GM18858 (cell line): Measurements from ENCODE around the gene ANKRD44.
"Not testable (repeated sequence)": the region's sequence is repeated elsewhere in the genome, so short reads cannot be mapped to it uniquely, and the experiment has no call there.

Experiments used
- ATAC-seq: cut with Tn5 transposase; IDR thresholded peaks from one replicate; pipeline ENCODE4 v1.9.1; 2021; ENCODE audit not compliant: unreplicated experiment

Gene ANKRD44

DNA sequence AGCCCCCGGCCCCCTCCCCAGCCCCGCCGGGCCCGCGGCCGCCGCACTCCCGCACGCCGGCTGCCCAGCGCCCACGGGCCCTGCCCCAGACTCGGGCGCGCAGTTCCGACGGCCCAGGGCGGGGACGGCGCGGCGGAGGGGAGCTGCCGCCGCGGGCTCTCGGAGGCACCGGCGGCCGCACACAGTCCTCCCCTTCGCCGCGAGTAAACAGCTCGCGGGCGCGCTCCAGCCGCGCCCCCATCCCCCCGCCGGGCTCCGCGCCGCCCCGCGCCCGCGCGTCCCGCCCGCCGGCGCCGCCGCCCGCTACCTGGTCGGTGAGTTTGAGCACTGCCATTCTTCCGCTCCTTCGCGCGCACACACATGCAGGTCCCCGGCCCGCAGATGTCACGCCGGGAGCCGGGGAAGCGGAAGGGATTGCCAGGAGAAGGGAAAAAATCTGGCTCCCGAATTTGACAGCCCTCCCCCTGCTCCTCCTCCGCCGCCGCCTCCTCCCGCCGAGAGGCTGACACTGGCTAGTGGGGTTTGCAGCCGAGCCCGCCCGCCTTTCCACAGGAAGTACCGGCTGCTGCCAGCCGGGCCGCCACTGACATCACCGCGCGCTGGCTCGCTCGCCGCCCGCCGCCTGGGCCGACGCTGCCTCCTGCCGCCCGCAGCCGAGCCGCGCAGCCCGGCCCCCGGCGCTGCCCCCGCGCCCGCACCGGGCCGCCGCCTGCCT lies at the start of gene ANKRD44:
Gene ANKRD44 (minus strand): TSS at position 510 of the 715 bp plus-strand sequence. CDS start 176 bp downstream, at position 334.
- peak; percentile 45 for ATAC-seq

DNA sequence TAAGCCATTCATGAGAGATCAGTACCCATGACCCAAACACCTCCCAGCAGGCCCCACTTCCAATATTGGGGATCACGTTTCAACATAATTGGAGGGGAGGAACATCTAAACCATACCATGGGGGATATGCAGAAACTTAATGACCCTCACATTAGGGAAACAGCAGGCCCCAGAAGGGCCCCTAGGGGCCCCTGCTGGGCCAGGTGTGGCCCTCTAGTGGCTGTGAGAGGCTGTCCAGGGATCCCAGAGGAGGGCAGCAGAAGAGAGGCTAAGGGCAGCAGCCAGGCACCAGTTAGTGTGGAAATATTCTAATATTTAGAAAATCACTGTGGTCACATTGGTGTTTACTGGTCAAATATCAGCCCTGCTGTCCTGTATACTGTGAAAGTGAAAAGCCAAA lies 49.3 kb upstream of the ANKRD44 start:
- no peak for ATAC-seq

DNA sequence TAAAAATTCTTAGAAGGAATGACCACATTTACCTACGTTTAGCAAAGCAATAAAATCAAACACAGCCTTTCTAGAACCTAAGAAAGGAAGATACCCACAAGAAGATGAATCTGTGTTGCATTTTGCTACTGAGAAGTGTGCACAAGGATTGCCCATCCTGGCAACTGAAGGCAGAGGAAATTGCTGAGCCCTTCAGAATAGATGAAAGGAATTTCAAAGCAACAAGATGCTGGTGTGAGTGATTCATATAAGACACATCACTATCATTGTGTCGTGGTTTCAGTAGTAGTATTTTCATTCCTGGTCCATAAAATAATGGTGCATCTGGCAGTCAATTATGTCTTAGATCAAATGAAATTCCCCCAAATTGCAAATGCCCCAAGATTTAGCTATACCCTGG lies 48.4 kb upstream of the ANKRD44 start:
- no peak for ATAC-seq

DNA sequence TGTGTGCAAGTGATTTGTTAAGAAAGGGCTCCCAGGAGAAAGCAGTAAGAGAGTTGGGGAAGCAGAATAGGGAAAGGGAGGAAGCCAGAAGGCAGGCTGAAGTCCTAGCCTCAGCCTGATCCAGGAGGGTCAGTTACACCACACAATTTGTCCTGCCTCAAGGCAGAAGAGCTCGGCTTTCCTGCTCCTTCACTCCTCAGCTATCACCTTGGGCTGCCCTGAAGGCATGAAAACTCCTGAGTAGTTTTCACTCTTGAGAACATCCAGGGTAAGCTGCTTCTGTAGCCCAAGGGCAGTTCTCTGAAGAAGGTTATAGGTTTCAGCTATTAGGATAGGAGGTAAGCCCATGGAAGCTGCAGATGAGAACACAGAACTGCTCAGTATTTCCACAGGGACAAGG lies 47.4 kb upstream of the ANKRD44 start:
- ATAC-seq = no peak

DNA sequence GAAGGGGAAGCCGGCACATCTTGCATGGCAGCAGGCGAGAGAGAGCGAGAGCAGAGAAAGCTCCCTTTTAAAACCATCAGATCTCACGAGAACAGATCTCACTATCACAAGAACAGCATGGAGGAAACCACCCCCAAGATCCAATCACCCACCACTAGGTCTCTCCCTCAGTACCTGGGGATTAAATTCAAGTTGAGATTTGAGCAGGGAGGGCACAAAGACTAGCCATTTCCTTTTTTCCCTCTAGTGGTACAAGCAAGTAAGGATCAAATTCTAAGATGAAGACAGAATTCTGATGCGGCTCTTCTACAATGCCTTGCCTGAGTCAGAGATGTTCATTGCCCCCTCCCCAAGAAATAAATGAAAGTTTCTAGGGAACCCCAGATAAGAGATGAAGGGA lies 45.6 kb upstream of the ANKRD44 start:
- ATAC-seq = no peak

DNA sequence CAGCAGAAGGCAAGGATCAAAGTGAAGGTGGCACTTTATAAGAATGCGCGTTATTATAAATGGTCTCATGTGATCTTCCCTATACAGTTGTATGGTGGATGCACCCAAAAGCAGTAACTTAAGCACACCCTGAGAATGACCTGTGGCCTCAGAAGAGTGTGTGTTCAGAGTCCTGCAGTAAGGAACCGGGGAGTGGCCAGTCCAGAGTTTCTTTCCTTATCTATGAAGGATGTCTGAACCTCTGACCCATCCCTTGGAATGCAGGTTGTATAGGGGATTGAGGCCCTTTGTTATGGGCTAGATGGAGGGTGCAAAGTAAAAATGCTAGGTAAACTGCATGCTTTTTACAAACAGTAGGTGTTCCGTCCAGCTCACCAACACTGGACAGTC lies 43.6 kb upstream of the ANKRD44 start:
- no peak for ATAC-seq

DNA sequence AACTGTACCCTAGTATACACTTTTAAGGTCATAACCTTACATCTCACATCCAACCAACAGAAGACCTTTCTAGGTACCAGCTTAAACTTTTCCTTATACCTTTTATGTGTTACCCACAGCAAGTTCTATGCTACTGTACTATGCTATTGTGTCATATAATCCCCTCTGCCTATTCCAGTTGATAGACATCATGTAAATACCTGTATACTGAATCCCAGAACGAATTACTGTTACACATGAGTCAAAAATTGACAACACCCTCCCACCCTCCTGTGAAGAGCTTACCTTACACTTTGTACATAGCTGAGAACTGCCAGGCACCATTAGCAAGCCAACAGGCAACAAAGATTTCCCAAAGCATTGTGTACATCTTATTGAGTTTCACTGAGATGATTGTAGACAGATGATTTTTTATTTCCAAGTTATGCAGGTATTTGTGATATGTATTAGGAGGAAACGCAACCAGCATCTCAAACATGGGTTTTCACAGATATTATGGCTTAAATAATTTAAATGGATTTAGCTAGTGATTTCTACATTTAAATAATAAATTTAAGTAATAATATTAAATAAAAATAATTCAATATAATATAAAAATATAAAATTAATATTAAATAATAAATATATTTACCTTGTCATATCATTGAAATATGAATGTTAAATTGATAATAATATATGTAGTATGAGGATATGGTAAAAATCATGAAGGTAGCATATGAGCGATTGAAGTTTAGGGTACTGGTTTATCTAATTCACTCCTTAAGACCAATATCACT lies 43.0 kb upstream of the ANKRD44 start:
- no peak for ATAC-seq

DNA sequence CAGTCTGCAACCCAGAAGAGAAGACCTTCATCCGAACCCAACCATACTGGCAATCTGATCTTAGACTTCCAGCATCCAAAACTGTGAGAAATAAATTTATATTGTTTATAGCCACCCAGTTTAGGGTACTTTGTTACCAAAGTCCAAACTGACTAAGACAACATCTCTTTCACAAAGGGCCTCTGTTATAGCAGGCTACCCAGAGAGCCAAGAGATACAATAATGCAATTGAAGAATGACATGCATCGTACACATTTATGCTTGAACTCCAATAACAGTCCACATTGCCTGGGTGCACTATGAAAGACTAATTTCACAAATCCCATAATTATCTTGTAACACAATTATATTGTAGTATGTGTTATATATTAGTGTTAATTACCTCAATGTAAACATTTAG lies 39.1 kb upstream of the ANKRD44 start:
- ATAC-seq = no peak

DNA sequence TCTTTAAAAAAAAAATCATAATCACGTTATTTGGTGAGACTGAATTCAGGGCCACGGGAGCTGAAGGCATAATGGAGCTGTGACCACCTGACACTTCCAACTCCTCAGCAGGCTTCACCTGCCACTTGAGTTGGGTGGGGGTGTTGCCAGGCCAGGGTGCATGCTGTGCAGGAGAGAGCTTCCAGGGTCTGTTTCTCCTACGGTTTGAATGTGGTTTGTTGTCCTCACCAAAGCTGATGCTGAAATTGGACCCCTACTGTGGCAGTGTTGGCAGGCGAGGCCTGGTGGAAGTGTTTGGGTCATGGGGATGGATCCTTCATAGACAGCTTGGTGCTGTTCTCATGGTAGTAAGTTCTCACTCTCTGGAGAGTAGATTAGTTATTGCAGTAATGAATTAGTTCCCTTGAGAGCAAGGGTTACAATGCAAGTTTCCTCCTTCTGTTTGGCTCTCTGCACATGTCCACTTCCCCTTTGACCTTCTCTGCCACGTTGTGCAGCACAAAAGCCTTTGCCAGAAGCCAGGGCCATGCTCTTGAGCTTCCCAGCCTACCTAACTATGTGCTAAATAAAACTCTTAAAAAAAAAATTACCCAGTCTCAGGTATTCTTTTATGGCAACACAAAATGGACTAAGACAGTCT lies 38.3 kb upstream of the ANKRD44 start:
- no peak for ATAC-seq

DNA sequence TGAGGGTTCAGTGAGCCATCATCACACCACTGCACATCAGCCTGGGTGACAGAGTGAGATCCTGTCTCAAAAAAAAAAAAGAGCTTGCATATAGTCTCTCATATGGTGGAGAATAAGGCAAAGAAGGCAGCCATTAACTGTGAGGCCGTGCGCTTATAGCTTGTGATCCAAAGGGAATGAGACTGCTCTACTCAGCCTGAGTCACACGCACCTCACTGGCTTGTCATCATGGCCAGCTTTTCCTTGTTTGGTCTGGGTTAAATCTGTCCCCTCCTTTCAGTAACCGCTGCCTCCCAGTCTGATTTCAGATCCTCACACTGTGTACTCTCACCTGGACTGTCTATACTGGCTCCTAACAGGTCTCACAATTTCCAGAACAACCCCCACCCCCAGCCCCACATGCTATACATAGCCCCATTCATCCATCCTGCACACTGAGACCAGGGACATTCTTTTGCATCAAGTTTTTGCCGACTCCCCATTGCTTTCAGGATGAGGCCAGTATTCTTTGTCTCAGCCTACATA lies 35.3 kb upstream of the ANKRD44 start:
- ATAC-seq = no peak

DNA sequence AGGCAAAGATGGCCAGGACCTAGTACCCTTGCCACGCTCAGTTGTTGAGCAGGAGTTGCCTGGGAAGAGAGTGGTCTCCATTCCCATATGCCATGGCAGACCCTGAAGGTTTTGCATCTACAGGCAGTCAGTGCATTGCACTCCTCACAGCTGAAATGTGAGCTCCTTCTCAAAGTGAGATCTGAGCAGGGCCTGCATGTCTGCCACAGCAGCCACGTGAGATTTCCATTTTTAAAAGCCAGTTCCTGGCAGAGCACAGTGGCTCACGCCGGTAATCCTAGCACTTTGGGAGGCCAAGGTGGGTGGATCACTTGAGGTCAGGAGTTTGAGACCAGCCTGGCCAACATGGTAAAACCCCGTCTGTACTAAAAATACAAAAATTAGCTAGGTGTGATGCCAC lies 33.4 kb upstream of the ANKRD44 start:
- not testable (repeated sequence) for ATAC-seq

DNA sequence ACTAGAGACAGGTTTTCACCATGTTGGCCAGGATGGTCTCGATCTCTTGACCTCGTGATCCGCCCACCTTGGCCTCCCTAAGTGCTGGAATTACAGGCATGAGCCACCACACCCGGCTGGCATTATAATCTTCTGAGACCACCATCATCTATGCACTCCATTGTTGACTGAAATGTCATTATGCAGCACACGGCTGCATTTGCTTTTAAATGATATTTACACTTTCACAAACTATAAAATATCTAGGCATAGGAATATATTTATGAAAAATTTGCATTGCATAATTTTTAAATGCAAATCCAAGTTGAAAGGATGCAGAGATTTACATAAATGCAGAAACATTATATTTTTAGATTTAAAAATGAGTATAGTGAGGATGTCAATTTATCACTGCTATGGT lies 30.0 kb upstream of the ANKRD44 start:
- no peak for ATAC-seq

DNA sequence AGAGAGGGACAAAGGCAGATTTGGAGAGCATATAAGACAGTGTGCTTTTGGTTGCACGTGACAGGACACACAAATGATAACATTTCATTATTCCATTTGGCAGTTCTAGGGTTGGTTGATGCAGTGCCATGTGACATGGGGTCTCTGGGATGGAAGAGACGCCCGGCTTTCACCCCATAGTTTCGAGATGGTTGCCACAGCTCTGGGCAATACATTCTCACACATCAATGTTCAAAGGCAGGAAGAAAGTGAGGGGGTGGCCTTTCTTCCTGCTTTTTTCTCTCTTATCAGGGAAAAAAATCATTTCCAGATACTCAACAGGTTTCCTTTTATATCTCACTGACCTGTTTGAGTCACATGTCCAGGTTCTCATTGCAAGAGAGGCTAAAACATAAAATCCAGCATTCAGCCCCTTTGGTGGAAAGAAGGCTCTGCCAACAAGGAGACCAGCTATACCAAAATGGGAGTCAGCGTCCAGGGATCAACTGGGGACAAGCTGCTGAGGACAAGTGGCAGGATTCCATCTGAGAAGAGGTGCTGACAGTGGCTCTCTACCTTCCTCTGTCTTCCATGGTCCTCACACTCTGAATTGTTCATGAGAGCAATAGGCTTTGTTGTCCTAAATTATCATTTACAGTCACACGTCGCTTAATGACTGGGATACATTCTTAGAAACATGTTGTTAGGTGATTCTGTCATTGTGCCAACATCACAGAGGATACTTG lies 29.1 kb upstream of the ANKRD44 start:
- no peak for ATAC-seq

DNA sequence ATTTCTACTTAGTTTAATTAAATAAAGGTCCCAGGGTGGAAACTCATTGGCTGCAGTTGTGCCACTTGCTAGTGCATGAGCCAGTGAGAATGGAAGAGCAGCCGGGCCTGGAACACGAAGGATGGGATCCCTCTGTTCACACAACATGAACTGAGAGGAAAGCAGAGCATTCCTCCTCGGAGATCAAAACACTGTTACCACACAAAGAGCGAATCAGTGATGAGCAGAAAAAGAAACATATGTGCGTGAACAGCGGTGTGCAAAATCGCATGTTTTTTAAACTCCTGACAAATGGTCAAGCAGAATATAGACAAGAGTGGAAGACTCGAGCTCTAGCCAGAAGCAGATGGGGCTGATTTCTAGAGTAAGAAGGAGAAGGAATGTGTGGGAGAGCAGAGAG lies 28.4 kb upstream of the ANKRD44 start:
- no peak for ATAC-seq

DNA sequence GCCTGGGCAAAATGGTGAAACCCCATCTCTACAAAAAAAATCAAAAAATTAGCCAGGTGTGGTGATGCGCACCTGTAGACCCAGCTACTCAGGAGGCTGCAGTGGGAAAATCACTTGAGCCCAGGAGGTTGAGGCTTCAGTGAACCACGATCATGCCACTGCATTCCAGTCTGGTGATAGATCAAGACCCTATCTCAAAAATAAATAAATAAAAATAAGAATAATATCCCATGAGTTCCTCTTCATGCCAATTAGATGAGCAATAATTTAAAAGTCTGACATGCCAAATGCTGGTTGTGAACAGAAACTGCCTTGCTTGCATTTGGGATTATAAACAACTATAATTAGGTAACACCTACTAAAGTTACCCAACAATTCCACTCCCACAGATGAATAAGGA lies 22.1 kb upstream of the ANKRD44 start:
- ATAC-seq = no peak

DNA sequence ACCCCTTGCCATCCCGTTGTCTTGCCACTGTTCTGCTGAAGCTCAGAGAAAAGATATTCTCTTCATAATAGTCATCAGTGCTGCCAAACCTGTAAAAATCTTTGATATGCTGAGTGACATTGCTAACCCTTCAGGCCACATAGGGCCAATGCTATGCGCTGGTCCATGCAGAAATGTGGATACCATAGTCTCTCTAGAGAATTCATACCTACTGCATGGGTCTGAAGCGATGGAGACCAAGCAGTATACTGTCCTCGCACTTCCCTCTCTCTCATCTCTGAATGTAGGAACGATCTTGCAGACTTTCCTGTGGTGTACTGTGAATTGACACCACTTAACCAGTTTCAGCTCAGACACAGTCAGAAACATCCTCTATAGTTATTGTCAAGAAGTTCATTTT lies 17.9 kb upstream of the ANKRD44 start:
- no peak for ATAC-seq

DNA sequence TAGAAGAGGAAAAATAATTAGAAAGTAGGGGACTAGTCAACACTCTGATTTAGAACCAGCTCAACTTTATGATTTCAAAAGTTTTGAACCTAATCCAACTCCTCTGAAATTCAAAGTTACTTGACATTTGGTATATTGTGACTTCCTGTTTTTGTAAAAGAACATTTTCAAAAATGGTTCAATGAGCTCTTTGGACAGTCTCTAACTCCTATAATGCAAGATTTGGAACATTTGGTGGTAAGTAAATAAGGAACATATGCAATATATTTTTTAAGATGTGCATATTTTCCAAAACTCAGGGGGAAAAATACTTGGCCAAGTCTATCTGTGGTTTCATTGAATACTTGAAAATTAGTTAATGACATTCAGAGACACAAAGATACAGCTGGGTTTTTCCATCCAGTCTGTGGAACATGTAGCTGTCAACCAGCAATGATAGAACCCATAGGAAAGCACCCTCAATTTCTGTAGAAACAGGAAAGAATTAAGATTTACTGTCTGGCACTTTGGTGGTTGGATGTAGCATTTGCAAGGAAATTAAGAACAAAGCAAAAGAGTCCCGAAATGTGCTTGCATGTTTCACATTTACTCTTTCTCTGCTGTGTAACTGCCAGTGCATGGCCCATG lies 17.0 kb upstream of the ANKRD44 start:
- ATAC-seq = no peak

DNA sequence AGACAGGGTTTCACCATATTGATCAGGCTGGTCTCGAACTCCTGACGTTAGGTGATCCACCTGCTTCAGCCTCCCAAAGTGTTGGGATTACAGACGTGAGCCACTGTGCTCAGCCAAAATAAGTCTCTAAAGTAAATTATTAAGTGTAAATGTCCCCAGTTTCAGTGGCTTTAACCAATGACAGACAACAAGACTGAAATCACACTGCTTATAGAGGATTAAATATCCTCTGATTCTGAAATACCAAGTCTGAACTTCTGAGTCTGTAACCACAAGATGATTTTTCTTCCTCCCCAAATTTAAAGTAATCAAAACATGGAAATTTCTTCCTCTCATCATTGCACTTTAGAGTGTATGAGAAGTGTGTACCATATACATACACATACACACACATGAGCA lies 16.5 kb upstream of the ANKRD44 start:
- no peak for ATAC-seq

DNA sequence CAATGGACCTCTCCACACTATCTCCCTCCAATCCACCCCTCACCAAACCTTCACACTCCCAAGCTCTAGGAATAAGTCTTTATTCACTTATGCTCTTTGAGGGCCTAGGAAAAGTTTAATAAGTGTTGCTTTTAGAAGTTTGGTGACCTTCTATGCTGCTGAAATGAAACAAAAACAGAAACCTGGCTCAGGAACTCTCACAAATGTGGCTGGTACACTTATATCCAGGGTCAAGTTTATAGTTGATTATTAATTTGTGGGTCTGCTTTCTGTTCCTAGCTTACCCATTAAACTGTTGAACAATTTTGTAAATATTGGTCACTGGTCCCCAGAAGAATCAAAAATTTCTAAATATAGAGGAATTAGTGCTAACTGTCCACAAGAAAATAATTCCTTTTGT lies 14.2 kb upstream of the ANKRD44 start:
- ATAC-seq = peak; percentile 81
